Fibroblast of skin of left biceps (primary cell): ENCODE results near the gene OSBPL6.
A peak's percentile ranks its signal among the peaks of the same experiment; 100 is the strongest.

Experiments used
- DNase-seq, 2 experiments: peaks; one replicate each; pipeline ENCODE4 v3.0.0-alpha.2; 2013; ENCODE audit warnings: low read depth in 2 of 2

The OSBPL6 gene

DNA sequence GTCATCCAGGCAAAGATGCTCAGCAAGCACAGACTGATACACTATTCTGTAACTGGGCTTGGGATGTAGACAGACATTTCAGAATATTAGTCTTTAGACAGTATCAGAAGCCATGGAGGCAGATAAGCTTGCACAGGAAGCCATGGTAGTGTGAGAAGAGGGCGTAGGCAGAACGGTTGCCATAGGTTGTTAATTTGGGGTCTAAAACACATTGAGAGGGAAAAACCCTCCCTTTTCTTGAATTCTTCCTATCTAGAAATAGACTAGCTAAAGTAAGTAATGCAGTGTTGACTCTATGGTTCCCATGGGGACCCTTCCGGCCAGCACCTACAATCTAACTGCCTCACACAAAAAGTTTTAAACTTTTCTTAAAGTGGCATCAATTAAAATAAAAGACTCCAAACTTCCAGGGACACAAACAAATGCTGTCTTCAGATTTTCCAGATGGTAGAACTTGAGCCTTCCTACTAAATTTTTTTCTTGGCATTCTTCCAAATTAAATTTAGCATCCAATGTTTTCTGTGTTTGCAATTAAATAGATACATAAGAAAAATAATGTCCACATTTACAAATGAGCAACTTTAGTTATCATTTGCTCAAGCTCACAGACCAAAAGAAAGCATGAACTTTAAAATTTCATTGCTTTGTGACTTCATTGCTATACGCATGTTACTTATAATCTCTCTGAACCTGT, 254.8 kb downstream of the OSBPL6 start:
- DNase-seq = no peak

DNA sequence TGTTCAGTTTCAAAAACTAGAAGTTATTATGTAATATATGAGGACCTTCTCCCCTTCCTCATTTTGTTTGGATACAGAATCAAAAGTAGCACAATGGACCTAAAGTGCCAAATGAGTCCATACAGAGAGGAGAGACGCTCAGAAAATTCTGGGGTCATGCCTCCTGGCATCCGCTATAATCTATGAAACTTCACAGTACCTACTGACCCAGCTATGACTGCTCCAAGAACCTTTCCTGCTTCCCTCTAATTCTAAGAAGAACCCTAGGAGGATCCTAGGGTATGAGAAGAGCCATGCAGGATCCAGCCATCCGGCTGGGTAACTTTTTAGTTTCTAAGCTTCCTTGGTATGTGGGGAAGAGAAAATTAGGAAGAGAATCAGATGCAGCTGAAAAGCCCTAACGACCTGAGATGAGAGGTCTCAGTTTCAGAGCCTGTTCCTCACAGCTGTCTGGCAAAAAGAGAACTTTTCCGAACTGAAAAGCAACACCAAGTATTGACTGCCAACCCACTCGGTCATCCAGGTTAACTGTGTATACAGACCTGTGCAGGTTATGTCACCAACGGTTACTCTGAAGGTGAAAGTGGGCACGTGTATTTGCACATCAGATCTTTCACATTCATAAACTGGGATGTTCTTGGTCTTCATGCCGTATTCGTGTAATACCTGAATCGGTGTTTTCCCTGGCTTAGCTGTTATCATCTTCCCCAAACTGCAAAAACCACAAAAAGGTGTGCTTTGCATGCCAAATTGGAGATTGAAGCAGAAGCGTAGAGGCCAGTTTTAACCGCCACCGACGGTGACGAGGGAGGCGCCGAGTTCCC, 255.6 kb downstream of the OSBPL6 start:
- no peak for DNase-seq

DNA sequence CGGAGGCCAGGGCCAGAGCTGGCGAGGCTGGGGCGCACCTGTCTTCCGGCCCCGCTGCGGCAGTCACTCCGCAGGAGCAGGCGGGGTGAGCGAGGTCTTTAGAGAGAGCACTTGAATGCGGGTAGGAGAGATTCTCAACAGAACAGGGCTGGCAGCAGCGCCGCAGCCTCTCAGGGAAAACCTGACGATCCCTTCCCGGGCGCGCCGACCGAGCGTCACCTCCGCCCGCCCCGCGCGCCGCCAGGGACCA, 256.1 kb downstream of the OSBPL6 start:
- DNase-seq = no peak

DNA sequence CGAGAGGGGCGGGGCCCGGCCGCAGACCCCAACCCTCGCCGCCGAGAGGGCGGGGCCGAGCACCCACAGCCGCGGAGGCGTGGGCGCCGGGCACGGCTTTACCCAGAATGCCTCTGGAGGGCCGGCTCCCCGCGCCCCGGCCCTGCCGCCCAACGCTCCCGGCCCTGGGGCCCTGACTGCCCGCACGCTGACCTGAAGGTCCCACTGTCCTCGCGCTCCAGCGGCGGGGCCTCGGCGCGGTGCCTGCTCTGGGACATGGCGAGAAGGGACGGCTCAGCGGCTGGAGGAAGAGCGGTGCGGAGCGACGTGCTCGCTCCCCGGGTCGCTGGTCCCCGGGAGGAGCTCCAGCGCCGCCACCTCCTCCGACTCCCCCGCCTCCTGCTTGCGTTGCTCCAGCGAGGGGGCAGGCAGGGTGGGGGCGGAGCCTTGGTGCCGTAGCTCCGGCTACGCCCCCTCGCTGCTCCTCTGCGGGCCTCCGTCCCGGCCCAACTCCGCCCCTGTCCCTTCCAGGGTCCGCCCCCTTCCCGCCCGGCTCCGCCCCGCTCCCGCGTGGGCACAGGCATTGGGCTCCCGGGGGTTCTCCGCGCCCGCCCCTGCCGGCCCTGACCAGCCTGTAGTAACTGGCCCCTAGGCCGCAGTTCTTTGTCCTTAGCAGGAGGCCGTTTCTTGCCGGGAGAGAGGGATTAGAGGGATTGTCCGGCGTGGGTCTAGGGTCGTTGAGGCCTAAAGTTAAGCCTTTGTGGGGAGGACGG, 256.6 kb downstream of the OSBPL6 start, which contains the start of the genes PJVK and PRKRA:
Gene PJVK, plus strand, starts transcription at position 605 of the 752 bp plus-strand sequence. CDS start 2,032 bp downstream, outside the sequence.
Gene PRKRA, minus strand, starts transcription at position 402 of the 752 bp plus-strand sequence. Its CDS starts 145 bp downstream, at position 257.
- DNase-seq = peak; percentile 92 to 93

- no peak for DNase-seq
Observed at GRCh38 chr2:178452334-178452733, 258.0 kb downstream of the OSBPL6 start.
